ENCODE data around the gene MPO.

Gene MPO

GRCh38 chr17:58280480-58281217 lies at the start of gene MPO:
Gene MPO (minus strand): TSS chr17:58280935. CDS start chr17:58280758, 177 bp downstream.
- in situ Hi-C loops (cut with HindIII; ENCODE audit: low sequenced_read_pairs): no loop called here

GRCh38 chr17:58329810-58330537 lies 49.2 kb upstream of the MPO start:
- in situ Hi-C loops (cut with HindIII; ENCODE audit: low sequenced_read_pairs): no loop called here

GRCh38 chr17:58329035-58329809 lies 48.5 kb upstream of the MPO start:
- in situ Hi-C loops (cut with HindIII; ENCODE audit: low sequenced_read_pairs): no loop called here

GRCh38 chr17:58328195-58329034 lies 47.7 kb upstream of the MPO start, which contains the start of gene TSPOAP1:
Gene TSPOAP1 (minus strand): TSS chr17:58328795. CDS start chr17:58327920, 875 bp downstream.
- in situ Hi-C loops (cut with HindIII; ENCODE audit: low sequenced_read_pairs): no loop called here

GRCh38 chr17:58327363-58328194 lies 46.8 kb upstream of the MPO start:
- in situ Hi-C loops (cut with HindIII; ENCODE audit: low sequenced_read_pairs): no loop called here

GRCh38 chr17:58326609-58327362 lies 46.1 kb upstream of the MPO start:
- in situ Hi-C loops (cut with HindIII; ENCODE audit: low sequenced_read_pairs): no loop called here

GRCh38 chr17:58325976-58326468 lies 45.3 kb upstream of the MPO start:
- in situ Hi-C loops (cut with HindIII; ENCODE audit: low sequenced_read_pairs): no loop called here

GRCh38 chr17:58325289-58325726 lies 44.6 kb upstream of the MPO start:
- in situ Hi-C loops (cut with HindIII; ENCODE audit: low sequenced_read_pairs): no loop called here

- in situ Hi-C loops (cut with HindIII; ENCODE audit: low sequenced_read_pairs): no loop called here
Measured at GRCh38 chr17:58324409-58325288, 43.9 kb upstream of the MPO start.

GRCh38 chr17:58324056-58324408 lies 43.3 kb upstream of the MPO start:
- in situ Hi-C loops (cut with HindIII; ENCODE audit: low sequenced_read_pairs): no loop called here

GRCh38 chr17:58323366-58324055 lies 42.8 kb upstream of the MPO start:
- in situ Hi-C loops (cut with HindIII; ENCODE audit: low sequenced_read_pairs): no loop called here

GRCh38 chr17:58322581-58323185 lies 41.9 kb upstream of the MPO start:
- in situ Hi-C loops (cut with HindIII; ENCODE audit: low sequenced_read_pairs): no loop called here

- in situ Hi-C loops (cut with HindIII; ENCODE audit: low sequenced_read_pairs): no loop called here
Measured at GRCh38 chr17:58321571-58322525, 41.1 kb upstream of the MPO start.

- in situ Hi-C loops (cut with HindIII; ENCODE audit: low sequenced_read_pairs): no loop called here
Measured at GRCh38 chr17:58320570-58321323, 40.0 kb upstream of the MPO start.

GRCh38 chr17:58320163-58320558 lies 39.4 kb upstream of the MPO start:
- in situ Hi-C loops (cut with HindIII; ENCODE audit: low sequenced_read_pairs): no loop called here

Measured in DLD1 (cell line).